ENCODE data around the gene MAGI1.
A peak's percentile ranks its signal among the peaks of the same experiment; 100 is the strongest.

Gene MAGI1

GRCh38 chr3:66038726-66039589 is at the start of gene MAGI1:
MAGI1 (minus strand) TSS chr3:66038918; CDS start chr3:66038308, 610 bp downstream.
- Histone ChIP-seq H3K27me3 (ENCODE audit: insufficient read depth, low read length, poor library complexity, severe bottlenecking) (no peaks in the 10 kb centered on the region), H3K4me1 (ENCODE audit: insufficient read depth, low read length, poor library complexity, severe bottlenecking) (peaks cover 20% of the 10 kb centered on the region), H3K36me3 (ENCODE audit: insufficient read depth, low read length) (no peaks in the 10 kb centered on the region), H3K79me2 (ENCODE audit: insufficient read depth, low read length) (peaks cover 11% of the 10 kb centered on the region; the same call in 1 of the 2 replicates), H3K9me3 (ENCODE audit: insufficient read depth, low read depth, low read length) (no peaks in the 10 kb centered on the region), H3K4me2 (ENCODE audit: low read depth, low read length, poor library complexity, severe bottlenecking) (peak within 1 kb of the TSS; percentile 62), H3K9ac (ENCODE audit: low read depth, low read length, poor library complexity, severe bottlenecking) (peak within 1 kb of the TSS; percentile 74), H3K4me3 (ENCODE audit: low read length, poor library complexity, severe bottlenecking) (peak within 1 kb of the TSS; percentile 82), H4K20me1 (ENCODE audit: insufficient read depth, low read length, poor library complexity, severe bottlenecking) (no peaks in the 10 kb centered on the region), H3K9me2 (replicated peaks; ENCODE audit: low read depth, low read length) (no peaks in the 10 kb centered on the region), H3F3A (ENCODE audit: low read depth) (no peaks in the 10 kb centered on the region), H2AFZ (ENCODE audit: low read length) (peak within 1 kb of the TSS; percentile 94)
- TF ChIP-seq EZH2phosphoT487 (IDR thresholded peaks at IDR 0.05; ENCODE audit: borderline replicate concordance): no peak
- no peak for TF ChIP-seq CTCF (conservative IDR thresholded peaks at IDR 0.05; ENCODE audit: low read length)

- TF ChIP-seq EZH2phosphoT487 (IDR thresholded peaks at IDR 0.05; ENCODE audit: borderline replicate concordance) (no peak), CTCF (conservative IDR thresholded peaks at IDR 0.05; ENCODE audit: low read length) (no peak)
- Histone ChIP-seq H3K36me3 (ENCODE audit: insufficient read depth, low read length) (no peaks in the 10 kb centered on the region), H3K27me3 (ENCODE audit: insufficient read depth, low read length, poor library complexity, severe bottlenecking) (no peaks in the 10 kb centered on the region), H4K20me1 (ENCODE audit: insufficient read depth, low read length, poor library complexity, severe bottlenecking) (no peaks in the 10 kb centered on the region), H3K4me1 (ENCODE audit: insufficient read depth, low read length, poor library complexity, severe bottlenecking) (no peaks in the 10 kb centered on the region), H3K79me2 (ENCODE audit: insufficient read depth, low read length) (no peaks in the 10 kb centered on the region), H3K9me2 (replicated peaks; ENCODE audit: low read depth, low read length) (no peaks in the 10 kb centered on the region), H3F3A (ENCODE audit: low read depth) (no peaks in the 10 kb centered on the region), H3K4me3 (ENCODE audit: low read length, poor library complexity, severe bottlenecking) (no peak overlapping the region), H2AFZ (ENCODE audit: low read length) (no peak overlapping the region), H3K9me3 (ENCODE audit: insufficient read depth, low read depth, low read length) (no peaks in the 10 kb centered on the region), H3K4me2 (ENCODE audit: low read depth, low read length, poor library complexity, severe bottlenecking) (no peak overlapping the region), H3K9ac (ENCODE audit: low read depth, low read length, poor library complexity, severe bottlenecking) (no peak overlapping the region)
Measured at GRCh38 chr3:66083784-66084213, 45.1 kb upstream of the MAGI1 start.

GRCh38 chr3:66083096-66083678 is 44.5 kb upstream of the MAGI1 start:
- Histone ChIP-seq H3K4me3 (ENCODE audit: low read length, poor library complexity, severe bottlenecking) (no peak overlapping the region), H3K79me2 (ENCODE audit: insufficient read depth, low read length) (no peaks in the 10 kb centered on the region), H3K36me3 (ENCODE audit: insufficient read depth, low read length) (no peaks in the 10 kb centered on the region), H3F3A (ENCODE audit: low read depth) (no peaks in the 10 kb centered on the region), H3K9me3 (ENCODE audit: insufficient read depth, low read depth, low read length) (no peaks in the 10 kb centered on the region), H3K4me1 (ENCODE audit: insufficient read depth, low read length, poor library complexity, severe bottlenecking) (no peaks in the 10 kb centered on the region), H3K27me3 (ENCODE audit: insufficient read depth, low read length, poor library complexity, severe bottlenecking) (no peaks in the 10 kb centered on the region), H3K4me2 (ENCODE audit: low read depth, low read length, poor library complexity, severe bottlenecking) (no peak overlapping the region), H2AFZ (ENCODE audit: low read length) (no peak overlapping the region), H3K9me2 (replicated peaks; ENCODE audit: low read depth, low read length) (no peaks in the 10 kb centered on the region), H4K20me1 (ENCODE audit: insufficient read depth, low read length, poor library complexity, severe bottlenecking) (no peaks in the 10 kb centered on the region), H3K9ac (ENCODE audit: low read depth, low read length, poor library complexity, severe bottlenecking) (no peak overlapping the region)
- TF ChIP-seq CTCF (conservative IDR thresholded peaks at IDR 0.05; ENCODE audit: low read length): no peak
- no peak for TF ChIP-seq EZH2phosphoT487 (IDR thresholded peaks at IDR 0.05; ENCODE audit: borderline replicate concordance)

Measured in Loucy (cell line).